Central memory CD8-positive, alpha-beta T cell (primary cell): ENCODE measurements around the gene FBN2.

Experiments
- ATAC-seq: fragments of 150-1000 bp; cut with Tn5 transposase; replicated peaks from 2 replicates; pipeline ENCODE4 v1.10.0; 2022; ENCODE audit warnings: mild to moderate bottlenecking, moderate FRiP score, moderate number of reproducible peaks; ENCODE audit not compliant: poor library complexity, severe bottlenecking; ENCODE audit errors: extremely low read depth
- DNase-seq, 2 donors: peaks; one replicate each; pipeline ENCODE4 v3.0.0; 2021; ENCODE audit warnings: low spot score in 2 of 2
- H3K27ac Mint-ChIP-seq: one replicate; pipeline ENCODE4 v1.8.0; 2022; ENCODE audit warnings: low read depth, mild to moderate bottlenecking, moderate library complexity, mixed read lengths
- H3K27me3 Mint-ChIP-seq: one replicate; pipeline ENCODE4 v1.8.0; 2022; ENCODE audit warnings: mixed read lengths
- H3K36me3 Mint-ChIP-seq: one replicate; pipeline ENCODE4 v1.8.0; 2022; ENCODE audit warnings: mild to moderate bottlenecking, moderate library complexity, mixed read lengths; ENCODE audit not compliant: insufficient read depth
- H3K4me1 Mint-ChIP-seq: one replicate; pipeline ENCODE4 v1.8.0; 2022; ENCODE audit warnings: mixed read lengths
- H3K4me3 Mint-ChIP-seq: one replicate; pipeline ENCODE4 v1.8.0; 2022; ENCODE audit warnings: mild to moderate bottlenecking, moderate library complexity, mixed read lengths
- H3K9me3 Mint-ChIP-seq: one replicate; pipeline ENCODE4 v1.8.0; 2022; ENCODE audit warnings: mixed read lengths

The FBN2 gene

GRCh38 chr5:128353441-128354107 lies 184.5 kb downstream of the FBN2 start:
- Mint-ChIP-seq H3K36me3 (no peaks in the 10 kb centered on the region), H3K4me3 (no peak overlapping the region), H3K27ac (no peak overlapping the region), H3K9me3 (no peaks in the 10 kb centered on the region), H3K27me3 (no peaks in the 10 kb centered on the region), H3K4me1 (no peaks in the 10 kb centered on the region)
- no peak for ATAC-seq
- no peak for DNase-seq

DNA sequence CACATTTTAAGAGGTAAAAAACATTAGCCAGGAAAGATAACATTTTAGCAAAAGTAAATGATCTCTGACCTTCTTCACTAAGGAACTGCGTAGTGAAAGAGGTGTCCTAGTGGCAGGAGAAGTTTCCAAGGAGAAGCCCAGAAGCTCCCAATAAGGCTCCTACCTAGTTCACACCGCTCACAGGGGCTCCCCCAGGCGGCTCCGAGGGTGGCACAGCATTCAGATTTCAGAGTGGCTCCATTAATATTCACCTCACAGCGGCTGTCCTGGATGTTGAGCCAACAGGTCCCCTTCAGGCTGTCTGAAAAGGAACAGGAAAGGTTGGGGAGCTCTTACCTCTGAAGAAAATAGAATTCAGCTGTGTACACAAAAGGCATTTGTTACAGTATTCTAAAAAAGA lies 187.3 kb downstream of the FBN2 start:
- Mint-ChIP-seq H3K27me3 (no peaks in the 10 kb centered on the region), H3K4me3 (no peak overlapping the region), H3K27ac (no peak overlapping the region), H3K4me1 (no peaks in the 10 kb centered on the region), H3K9me3 (no peaks in the 10 kb centered on the region), H3K36me3 (no peaks in the 10 kb centered on the region)
- DNase-seq = no peak
- no peak for ATAC-seq

DNA sequence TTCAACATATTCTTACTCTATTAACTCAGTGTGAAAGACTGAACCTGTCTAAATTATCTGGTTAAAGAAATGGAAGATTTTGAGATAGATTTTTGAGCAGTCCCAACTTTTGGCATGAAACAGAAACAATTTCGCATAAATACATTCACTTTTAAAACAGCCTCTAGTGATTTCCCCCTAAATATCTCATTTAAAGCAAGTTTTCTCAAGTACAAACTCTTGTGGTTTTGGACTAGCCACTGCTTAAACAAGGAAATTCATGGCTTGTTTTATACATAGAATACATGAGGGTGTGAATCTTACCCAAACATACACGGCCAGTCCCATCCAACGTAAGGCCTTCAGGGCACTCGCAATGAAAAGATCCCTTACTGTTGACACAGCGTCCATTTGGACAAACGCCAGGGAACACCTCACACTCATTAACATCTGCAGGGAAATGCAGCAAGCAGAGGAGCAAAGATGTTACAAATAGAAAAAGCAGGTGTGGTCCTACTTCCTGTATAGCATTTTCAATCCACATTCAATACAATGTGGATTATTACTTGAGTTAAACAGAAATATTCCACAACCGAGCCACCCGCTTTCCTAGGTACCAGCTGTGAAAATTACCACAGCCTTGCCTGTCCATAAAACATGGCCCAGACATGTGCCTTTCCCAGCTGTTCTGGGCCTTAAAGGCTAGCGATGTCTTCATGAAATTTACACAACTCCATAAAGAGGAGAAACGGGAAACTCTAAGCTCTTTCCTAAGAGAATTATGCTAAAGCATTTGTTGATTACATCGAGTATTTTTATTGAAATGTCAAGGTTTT lies 188.8 kb downstream of the FBN2 start:
- no peak overlapping the region for H3K4me3 Mint-ChIP-seq
- H3K9me3 Mint-ChIP-seq = no peaks in the 10 kb centered on the region
- no peaks in the 10 kb centered on the region for H3K36me3 Mint-ChIP-seq
- ATAC-seq (no peak), DNase-seq (no peak)
- no peaks in the 10 kb centered on the region for H3K27me3 Mint-ChIP-seq
- H3K27ac Mint-ChIP-seq = no peak overlapping the region
- no peaks in the 10 kb centered on the region for H3K4me1 Mint-ChIP-seq

GRCh38 chr5:128346038-128346437 lies 192.0 kb downstream of the FBN2 start:
- H3K27me3 Mint-ChIP-seq = no peaks in the 10 kb centered on the region
- no peak overlapping the region for H3K4me3 Mint-ChIP-seq
- peaks cover 10% of the 10 kb centered on the region for H3K9me3 Mint-ChIP-seq
- no peaks in the 10 kb centered on the region for H3K36me3 Mint-ChIP-seq
- no peak overlapping the region for H3K27ac Mint-ChIP-seq
- no peaks in the 10 kb centered on the region for H3K4me1 Mint-ChIP-seq
- ATAC-seq (no peak), DNase-seq (no peak)

DNA sequence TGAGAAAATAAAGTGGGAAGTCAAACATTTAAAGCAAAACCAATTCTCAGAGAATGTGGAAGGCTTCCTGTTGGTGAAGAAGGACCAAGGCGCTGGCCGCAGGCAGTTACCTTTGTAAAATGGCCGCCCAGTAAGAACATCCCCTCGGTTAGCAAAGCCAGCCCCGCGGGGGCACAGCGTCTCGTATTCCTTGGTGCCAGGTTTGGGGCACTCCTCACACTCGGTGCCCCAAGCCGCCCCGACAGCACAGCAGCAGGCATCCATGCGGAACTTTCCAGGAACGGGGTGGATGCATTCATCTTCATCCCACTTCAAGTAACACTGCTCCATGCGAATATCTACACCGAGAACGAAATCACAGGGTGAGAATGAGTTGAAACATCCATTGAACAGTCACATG lies 192.8 kb downstream of the FBN2 start:
- no peak overlapping the region for H3K4me3 Mint-ChIP-seq
- no peaks in the 10 kb centered on the region for H3K27me3 Mint-ChIP-seq
- H3K36me3 Mint-ChIP-seq = no peaks in the 10 kb centered on the region
- ATAC-seq (no peak), DNase-seq (no peak)
- H3K9me3 Mint-ChIP-seq = peaks cover 10% of the 10 kb centered on the region
- no peaks in the 10 kb centered on the region for H3K4me1 Mint-ChIP-seq
- H3K27ac Mint-ChIP-seq = no peak overlapping the region

- ATAC-seq (no peak), DNase-seq (no peak)
- Mint-ChIP-seq H3K9me3 (peaks cover 10% of the 10 kb centered on the region), H3K4me1 (no peaks in the 10 kb centered on the region), H3K36me3 (no peaks in the 10 kb centered on the region), H3K4me3 (no peak overlapping the region), H3K27ac (no peak overlapping the region), H3K27me3 (no peaks in the 10 kb centered on the region)
Measured at GRCh38 chr5:128343168-128343567, 194.9 kb downstream of the FBN2 start.

GRCh38 chr5:128341056-128341455 lies 197.0 kb downstream of the FBN2 start:
- H3K27me3 Mint-ChIP-seq = no peaks in the 10 kb centered on the region
- H3K27ac Mint-ChIP-seq = no peak overlapping the region
- H3K9me3 Mint-ChIP-seq = peaks cover 10% of the 10 kb centered on the region
- no peaks in the 10 kb centered on the region for H3K36me3 Mint-ChIP-seq
- no peak overlapping the region for H3K4me3 Mint-ChIP-seq
- no peak for ATAC-seq
- no peak for DNase-seq
- no peaks in the 10 kb centered on the region for H3K4me1 Mint-ChIP-seq

GRCh38 chr5:128340648-128341047 lies 197.4 kb downstream of the FBN2 start:
- H3K27me3 Mint-ChIP-seq = no peaks in the 10 kb centered on the region
- ATAC-seq (no peak), DNase-seq (no peak)
- H3K9me3 Mint-ChIP-seq = peaks cover 10% of the 10 kb centered on the region
- no peaks in the 10 kb centered on the region for H3K4me1 Mint-ChIP-seq
- H3K27ac Mint-ChIP-seq = no peak overlapping the region
- no peaks in the 10 kb centered on the region for H3K36me3 Mint-ChIP-seq
- H3K4me3 Mint-ChIP-seq = no peak overlapping the region

- Mint-ChIP-seq H3K9me3 (peaks cover 10% of the 10 kb centered on the region), H3K4me3 (no peak overlapping the region), H3K27me3 (no peaks in the 10 kb centered on the region), H3K36me3 (no peaks in the 10 kb centered on the region), H3K4me1 (no peaks in the 10 kb centered on the region), H3K27ac (no peak overlapping the region)
- DNase-seq (no peak), ATAC-seq (no peak)
Measured at GRCh38 chr5:128339585-128339984, 198.5 kb downstream of the FBN2 start.

GRCh38 chr5:128338649-128339048 lies 199.4 kb downstream of the FBN2 start:
- Mint-ChIP-seq H3K4me3 (no peak overlapping the region), H3K4me1 (no peaks in the 10 kb centered on the region), H3K36me3 (no peaks in the 10 kb centered on the region), H3K9me3 (peaks cover 16% of the 10 kb centered on the region), H3K27ac (no peak overlapping the region), H3K27me3 (no peaks in the 10 kb centered on the region)
- ATAC-seq = no peak
- DNase-seq = no peak

- Mint-ChIP-seq H3K27me3 (no peaks in the 10 kb centered on the region), H3K4me1 (no peaks in the 10 kb centered on the region), H3K4me3 (no peak overlapping the region), H3K9me3 (peaks cover 12% of the 10 kb centered on the region), H3K27ac (no peak overlapping the region), H3K36me3 (no peaks in the 10 kb centered on the region)
- ATAC-seq (no peak), DNase-seq (no peak)
Measured at GRCh38 chr5:128335339-128335738, 202.7 kb downstream of the FBN2 start.

GRCh38 chr5:128334010-128334716 lies 203.9 kb downstream of the FBN2 start:
- no peaks in the 10 kb centered on the region for H3K4me1 Mint-ChIP-seq
- no peak overlapping the region for H3K27ac Mint-ChIP-seq
- H3K36me3 Mint-ChIP-seq = no peaks in the 10 kb centered on the region
- DNase-seq = no peak
- no peak overlapping the region for H3K4me3 Mint-ChIP-seq
- no peaks in the 10 kb centered on the region for H3K27me3 Mint-ChIP-seq
- no peak for ATAC-seq
- peaks cover 12% of the 10 kb centered on the region for H3K9me3 Mint-ChIP-seq

GRCh38 chr5:128331261-128331660 lies 206.8 kb downstream of the FBN2 start:
- Mint-ChIP-seq H3K27ac (no peak overlapping the region), H3K9me3 (peaks cover 12% of the 10 kb centered on the region), H3K27me3 (no peaks in the 10 kb centered on the region), H3K4me1 (no peaks in the 10 kb centered on the region), H3K4me3 (no peak overlapping the region), H3K36me3 (peaks cover 2% of the 10 kb centered on the region)
- ATAC-seq (no peak), DNase-seq (no peak)
